ENCODE data around the gene ZNF334.

ZNF334 gene

DNA sequence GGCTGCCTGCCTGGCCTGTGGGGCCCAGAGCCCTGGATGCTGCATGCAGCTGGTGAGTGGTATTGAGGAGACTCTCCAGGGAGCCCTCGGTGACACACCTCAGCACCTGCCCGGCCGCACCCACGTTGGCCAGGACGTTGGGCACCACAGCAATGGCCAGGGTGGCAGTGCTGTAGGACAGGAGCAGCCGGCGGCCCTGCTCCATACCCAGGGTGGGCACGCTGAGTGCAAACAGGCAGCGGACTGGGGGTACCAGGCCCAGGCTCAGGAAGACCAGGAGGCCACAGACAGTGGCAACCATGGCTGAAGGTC, 32.4 kb upstream of the ZNF334 start:
- no peak for DNase-seq (ENCODE audit: low spot score)

DNA sequence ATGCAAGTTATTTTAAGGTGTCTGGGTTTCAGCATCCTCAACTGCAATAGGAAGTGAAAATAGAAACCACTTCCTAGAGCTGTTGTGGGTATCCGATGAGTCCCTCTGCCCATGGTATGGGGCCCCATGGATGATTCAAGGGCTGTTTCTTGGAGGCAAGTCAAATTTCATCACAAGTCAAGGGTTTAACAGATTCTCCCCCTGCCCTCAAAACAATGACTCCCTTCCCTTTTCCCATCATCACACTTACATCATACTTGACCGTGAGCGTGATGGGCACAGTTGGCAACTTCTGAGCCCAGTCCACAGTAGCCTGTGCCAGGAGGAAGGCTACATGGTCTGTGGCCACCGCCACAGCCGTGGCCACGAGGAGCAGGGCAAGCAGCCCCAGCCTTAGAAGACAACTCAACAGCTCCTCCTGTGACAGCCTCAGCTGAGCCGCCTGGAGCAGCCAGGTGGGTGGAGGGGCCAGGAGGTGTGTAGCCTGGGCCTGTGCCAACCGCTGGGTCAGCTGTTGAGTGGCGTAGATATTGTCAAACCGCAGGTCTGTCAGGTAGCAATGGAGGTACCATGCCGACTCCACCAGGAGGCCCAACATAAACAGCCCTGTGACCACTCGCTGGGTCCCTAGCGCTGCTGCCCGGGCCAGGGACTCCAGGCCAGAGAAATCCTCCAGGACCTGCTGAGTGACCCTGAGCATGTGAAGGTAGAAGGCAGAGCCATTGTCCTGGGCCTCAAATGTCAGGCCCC, 31.9 kb upstream of the ZNF334 start:
- DNase-seq (ENCODE audit: low spot score), result no peak

DNA sequence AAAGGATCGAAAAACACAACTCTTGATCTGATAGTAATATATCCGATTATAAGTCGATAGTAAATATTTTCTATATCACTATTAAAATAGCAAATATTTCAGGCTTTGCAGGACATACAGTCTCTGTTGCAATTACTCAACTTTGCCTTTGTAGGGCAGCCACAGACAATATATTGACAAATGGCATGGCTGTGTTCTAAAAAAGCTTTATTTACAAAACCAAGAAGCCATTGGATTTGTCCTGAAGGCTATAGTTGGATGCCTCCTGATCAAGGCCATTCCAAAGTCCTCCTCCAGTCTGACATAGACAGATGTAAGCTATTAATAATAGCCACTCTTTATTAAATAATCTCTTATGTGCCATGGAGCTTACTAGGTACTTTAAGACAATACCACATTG, 31.2 kb upstream of the ZNF334 start:
- DNase-seq (ENCODE audit: low spot score), result no peak

GRCh38 chr20:46543959-46544358, 30.6 kb upstream of the ZNF334 start:
- DNase-seq (ENCODE audit: low spot score), result no peak

- no peak for DNase-seq (ENCODE audit: low spot score)
Observed at GRCh38 chr20:46543033-46543432, 29.7 kb upstream of the ZNF334 start.

DNA sequence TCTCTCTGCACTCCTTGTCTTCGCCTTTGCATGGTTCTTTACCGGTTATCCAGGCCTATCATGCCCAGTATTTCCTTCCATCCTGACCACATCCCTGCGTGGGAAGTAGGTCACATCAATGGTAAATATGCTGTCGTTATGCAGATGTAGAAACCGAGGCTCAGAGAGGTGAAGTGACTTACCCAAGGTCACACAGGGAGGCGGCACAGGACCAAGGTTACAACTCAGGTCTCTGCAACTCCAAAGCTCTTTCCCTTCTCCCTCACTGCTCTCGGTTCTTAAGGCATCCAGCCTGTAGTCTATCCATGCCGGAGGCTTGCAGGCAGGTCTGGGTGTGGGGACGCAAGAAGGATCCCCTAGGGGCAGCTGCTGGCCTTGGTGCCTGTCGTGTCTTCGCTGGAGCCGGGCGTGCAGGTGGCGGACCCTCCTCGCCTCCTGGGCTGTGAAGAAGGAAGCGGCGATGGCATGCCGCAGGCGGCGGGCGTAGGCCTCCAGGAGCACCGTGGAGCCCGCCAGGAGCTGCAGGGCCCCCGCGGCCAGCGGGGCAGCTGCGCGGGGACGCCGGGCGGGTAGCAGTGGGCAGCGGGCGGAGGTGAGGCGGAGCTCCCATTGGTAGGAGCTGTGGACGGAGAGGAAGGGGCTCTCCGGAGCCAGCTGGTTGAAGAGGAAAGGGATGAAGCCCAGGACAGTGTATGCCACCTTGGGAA, 28.0 kb upstream of the ZNF334 start:
- no peak for DNase-seq (ENCODE audit: low spot score)

DNA sequence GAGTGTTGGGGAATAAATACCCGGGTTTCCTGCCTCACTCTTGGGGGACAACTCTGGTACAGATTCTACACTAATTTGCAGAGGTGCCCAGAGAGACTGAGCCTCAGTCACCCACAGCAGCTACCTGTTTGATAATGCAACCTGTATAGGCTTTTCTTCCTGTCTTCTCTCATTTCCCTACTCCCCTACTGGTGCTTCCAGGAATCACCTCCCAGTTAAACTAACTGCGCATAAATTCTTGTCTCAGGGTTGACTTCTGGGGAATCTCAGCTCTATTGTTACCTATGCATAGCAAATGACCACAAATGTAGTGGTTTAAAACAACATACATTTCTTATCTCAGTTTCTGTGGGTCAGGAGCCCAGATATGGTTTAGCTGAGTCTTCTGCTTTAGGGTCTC, 25.8 kb upstream of the ZNF334 start:
- no peak for DNase-seq (ENCODE audit: low spot score)

DNA sequence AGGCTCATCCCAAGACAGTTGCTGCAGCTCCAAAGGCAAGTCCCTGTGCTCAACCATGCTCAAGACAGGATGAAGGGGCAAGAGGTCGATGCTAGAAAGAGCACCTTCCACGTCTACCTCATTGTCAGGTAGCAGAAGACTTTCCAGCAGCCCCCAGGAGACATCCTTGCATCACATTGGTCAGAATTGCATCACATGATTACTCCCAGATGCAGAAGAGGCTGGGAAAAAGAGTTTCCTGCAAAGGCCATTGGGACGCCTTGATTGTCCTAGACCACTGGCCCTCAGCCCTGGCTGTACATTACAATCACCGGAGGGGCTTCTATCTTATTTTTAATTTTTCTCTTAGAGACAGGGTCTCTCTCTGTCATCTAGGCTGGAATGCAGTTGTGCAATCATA, 17.3 kb upstream of the ZNF334 start:
- no peak for DNase-seq (ENCODE audit: low spot score)

- DNase-seq (ENCODE audit: low spot score), result no peak
Observed at GRCh38 chr20:46523696-46524328, 10.5 kb upstream of the ZNF334 start.

DNA sequence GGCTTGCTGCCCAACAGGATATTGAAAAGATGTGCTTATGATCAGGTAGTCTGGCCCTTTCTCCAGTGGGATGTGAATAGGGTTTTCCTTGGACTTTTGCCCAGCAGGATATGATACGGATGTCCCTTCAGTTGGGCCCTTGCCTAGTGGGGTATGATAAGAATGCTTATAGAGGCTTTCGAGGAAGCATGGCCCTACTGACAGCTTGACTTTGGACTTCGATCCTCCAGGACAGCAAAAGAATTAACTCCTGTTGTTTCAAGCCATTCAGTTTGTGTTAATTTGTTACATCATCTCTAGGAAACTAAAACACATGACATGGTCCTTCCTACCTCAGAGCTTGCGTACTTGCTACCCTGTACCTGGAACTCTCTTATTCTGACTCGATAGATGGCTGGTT, 9.7 kb upstream of the ZNF334 start:
- no peak for DNase-seq (ENCODE audit: low spot score)

- peak; percentile 39 for DNase-seq (ENCODE audit: low spot score)
Observed at GRCh38 chr20:46520976-46521579, 7.7 kb upstream of the ZNF334 start.

GRCh38 chr20:46520540-46520939, 7.2 kb upstream of the ZNF334 start:
- DNase-seq (ENCODE audit: low spot score), result no peak

DNA sequence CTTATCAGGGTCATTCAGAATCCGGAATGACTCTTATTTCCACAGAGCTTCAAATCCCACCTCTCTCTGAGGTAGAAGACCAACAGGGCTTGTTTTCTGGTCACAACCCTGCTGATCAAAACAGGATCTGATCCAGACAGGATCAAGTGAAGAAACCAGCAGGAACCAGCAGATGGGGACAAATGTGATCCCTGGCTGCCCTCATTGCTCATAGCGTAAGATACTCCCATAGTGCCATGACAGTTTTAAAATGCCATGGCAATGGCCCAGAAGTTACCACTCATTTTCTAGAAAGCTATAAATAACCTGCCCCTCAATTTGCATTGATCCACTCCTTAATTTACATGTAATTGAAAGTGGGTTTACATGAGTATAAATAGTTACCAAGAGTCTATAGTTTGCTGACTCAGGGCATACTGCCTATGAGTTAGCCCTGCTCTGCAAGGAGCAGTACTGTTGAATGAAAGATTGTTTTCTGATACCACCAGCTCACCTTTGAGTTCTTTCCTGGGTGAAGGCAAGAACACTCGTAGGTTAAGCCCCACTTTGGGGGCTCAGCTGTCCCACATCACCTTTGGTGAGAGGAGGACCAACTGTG, 6.2 kb upstream of the ZNF334 start:
- DNase-seq (ENCODE audit: low spot score), result no peak

GRCh38 chr20:46509523-46509922, 3.8 kb downstream of the ZNF334 start:
- no peak for DNase-seq (ENCODE audit: low spot score)

DNA sequence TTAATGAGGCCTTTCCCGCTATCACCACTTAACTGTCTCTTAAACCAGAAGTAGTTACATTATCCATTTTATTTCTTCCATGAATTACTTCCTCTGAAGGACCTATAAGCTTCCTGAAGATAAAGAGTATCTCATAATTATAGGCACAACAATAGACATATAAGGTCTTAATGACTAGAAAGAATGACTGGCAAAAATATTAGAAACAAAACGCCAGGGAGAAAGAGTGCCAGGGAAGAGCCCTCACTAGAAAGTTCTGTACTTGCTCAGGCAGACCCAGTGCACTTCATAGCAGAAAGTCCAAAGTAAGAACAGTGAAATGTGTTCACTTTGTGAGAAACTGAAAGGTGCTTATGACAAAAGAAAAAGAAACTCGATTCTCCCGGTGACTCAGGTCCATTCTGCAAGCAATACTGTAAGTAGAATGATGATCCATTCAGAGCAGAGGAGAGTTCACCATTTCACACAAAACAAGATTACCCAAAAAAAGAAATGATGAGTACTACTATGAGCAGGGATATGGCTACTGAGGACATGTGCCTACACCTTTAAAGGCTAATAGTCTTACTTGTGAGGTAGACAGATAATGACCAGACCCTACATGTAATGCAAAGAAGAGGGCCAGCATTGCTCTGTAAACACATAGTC, 5.5 kb downstream of the ZNF334 start:
- no peak for DNase-seq (ENCODE audit: low spot score)

- no peak for DNase-seq (ENCODE audit: low spot score)
Observed at GRCh38 chr20:46505506-46505905, 7.9 kb downstream of the ZNF334 start.

- DNase-seq (ENCODE audit: low spot score), result no peak
Observed at GRCh38 chr20:46501961-46502360, 11.4 kb downstream of the ZNF334 start.

- DNase-seq (ENCODE audit: low spot score), result no peak
Observed at GRCh38 chr20:46501337-46501942, 11.9 kb downstream of the ZNF334 start.

- no peak for DNase-seq (ENCODE audit: low spot score)
Observed at GRCh38 chr20:46494077-46494476, 19.3 kb downstream of the ZNF334 start.

DNA sequence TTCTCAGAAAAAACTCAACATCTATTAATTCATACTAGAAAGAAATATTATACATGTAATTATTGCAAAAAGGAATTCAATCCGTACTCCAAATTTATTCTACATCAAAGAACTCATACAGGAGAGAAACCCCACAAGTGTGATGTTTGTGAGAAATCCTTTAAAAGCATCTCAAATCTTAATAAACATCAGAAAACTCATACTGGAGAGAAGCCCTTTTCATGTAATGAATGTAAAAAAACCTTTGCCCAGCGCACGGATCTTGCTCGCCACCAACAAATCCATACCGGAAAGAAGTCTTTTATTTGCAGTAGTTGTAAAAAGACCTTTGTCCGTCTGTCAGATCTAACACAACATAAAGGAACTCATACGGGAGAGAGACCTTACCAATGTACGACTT, 22.0 kb downstream of the ZNF334 start:
- no peak for DNase-seq (ENCODE audit: low spot score)

DNA sequence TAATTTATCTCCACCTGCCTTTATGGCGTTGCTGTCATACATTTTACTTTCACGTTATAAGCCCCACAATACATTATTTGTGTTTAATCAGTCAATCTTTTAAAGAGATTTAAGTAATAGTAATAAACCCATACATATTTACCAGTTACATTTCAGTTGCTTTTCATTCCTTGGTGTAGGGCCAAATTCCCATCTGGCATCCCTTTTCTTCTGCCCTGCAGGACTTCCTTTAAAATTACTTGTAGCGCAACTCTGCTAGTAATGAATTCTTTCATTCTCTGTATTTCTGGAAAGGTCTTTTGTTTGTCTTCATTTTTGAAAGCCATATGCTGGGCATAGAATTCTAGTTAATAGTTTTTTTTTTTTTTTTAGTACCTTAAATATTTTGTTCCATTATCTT, 24.9 kb downstream of the ZNF334 start:
- no peak for DNase-seq (ENCODE audit: low spot score)

GRCh38 chr20:46487628-46488027, 25.7 kb downstream of the ZNF334 start:
- no peak for DNase-seq (ENCODE audit: low spot score)
